Panc1 (cell line): ENCODE results near the gene ABCA6. TPM values are rescaled to one million over a fixed set of nuclear protein-coding genes. Genes with fewer than 3 reads are reported as not detected.

Experiments
- ATAC-seq: fragments of 200-7000 bp; cut with Tn5 transposase; 2 replicates; pipeline ENCODE4 v1.9.1; 2020; ENCODE audit warnings: mild to moderate bottlenecking, moderate library complexity
- BruUV-seq: library from RNA; stranded (reverse); fragments of 400-500 nt; replicated peaks from 2 replicates; lab custom pipeline; 2021; lab: Mats Ljungman, UMichigan
- CTCF ChIA-PET: fragments of 300-600 bp; sonication (Branson Sonifier 250); formaldehyde crosslinking; loops from one replicate; lab custom pipeline; 2022; ENCODE audit warnings: antibody characterized with exemption; lab: Charles Lee
- POLR2A ChIA-PET: fragments of 300-600 bp; sonication (Branson Sonifier 250); formaldehyde crosslinking; loops from one replicate; lab custom pipeline; 2022; ENCODE audit warnings: antibody characterized with exemption; lab: Charles Lee
- DNase-seq: peaks from one replicate; pipeline ENCODE4 v3.0.0-alpha.2; 2010; ENCODE audit warnings: low read depth, low spot score
- H3K27ac ChIP-seq: 2 replicates; pipeline ENCODE4 v1.5.1; 2011; ENCODE audit warnings: mild to moderate bottlenecking, low read length, inconsistent platforms
- H3K27me3 ChIP-seq: fragments of 200-500 bp; sonication (Bioruptor generic); 2 replicates; pipeline ENCODE4 v1.6.0; 2014; ENCODE audit warnings: low read length, inconsistent platforms; ENCODE audit not compliant: control insufficient read depth, insufficient read depth
- H3K36me3 ChIP-seq: fragments of 200-500 bp; sonication (Bioruptor generic); 2 replicates; pipeline ENCODE4 v1.5.1; 2014; ENCODE audit warnings: inconsistent platforms, mild to moderate bottlenecking, low read length, moderate library complexity; ENCODE audit not compliant: control insufficient read depth, insufficient read depth
- H3K4me1 ChIP-seq: 2 replicates; pipeline ENCODE4 v1.5.1; 2011; ENCODE audit warnings: inconsistent platforms, mild to moderate bottlenecking, low read length, moderate library complexity; ENCODE audit not compliant: control insufficient read depth, insufficient read depth
- H3K4me3 ChIP-seq, 2 experiments: 2 replicates each; pipeline ENCODE4 v1.5.1; 2011 to 2012; ENCODE audit warnings: low read depth in 2 of 2, low read length in 2 of 2, mild to moderate bottlenecking in 2 of 2, inconsistent platforms in 1 of 2, moderate library complexity in 1 of 2
- H3K9me3 ChIP-seq: fragments of 200-500 bp; sonication (Bioruptor generic); 2 replicates; pipeline ENCODE4 v1.5.1; 2014; ENCODE audit warnings: low read depth, mild to moderate bottlenecking, inconsistent platforms, low read length, moderate library complexity; ENCODE audit not compliant: control insufficient read depth, insufficient read depth
- CTCF ChIP-seq: fragments of 450-650 bp; IDR thresholded peaks from 2 replicates; pipeline ENCODE4 v1.5.1; 2017; ENCODE audit warnings: mild to moderate bottlenecking
- POLR2AphosphoS5 ChIP-seq: IDR thresholded peaks from 2 replicates; pipeline ENCODE4 v1.6.1; 2012; ENCODE audit warnings: mild to moderate bottlenecking, low read depth, low read length, moderate library complexity
- REST ChIP-seq, 2 experiments: IDR thresholded peaks; 2 replicates each; pipeline ENCODE4 v1.6.1; 2011 to 2012; ENCODE audit warnings: low read depth in 2 of 2, control low read depth in 1 of 2, low read length in 1 of 2, mild to moderate bottlenecking in 1 of 2, moderate library complexity in 1 of 2; ENCODE audit not compliant: insufficient read depth in 1 of 2
- SIN3A ChIP-seq: IDR thresholded peaks from 2 replicates; pipeline ENCODE4 v1.6.1; 2012; ENCODE audit warnings: low read depth, mild to moderate bottlenecking, low read length, moderate library complexity, borderline replicate concordance; ENCODE audit not compliant: insufficient read depth
- TCF7L2 ChIP-seq: IDR thresholded peaks from 2 replicates; pipeline ENCODE4 v1.6.1; 2011; ENCODE audit warnings: mild to moderate bottlenecking, low read depth, low read length, inconsistent platforms
- in situ Hi-C: cut with HindIII; loops from 2 replicates; pipeline ENCODE4 v1.10.0; 2016; ENCODE audit warnings: low sequenced_read_pairs, low pct_unique_long_range_greater_than_20kb
- intact Hi-C: fragments of 100-400 bp; cut with micrococcal nuclease; formaldehyde crosslinking; loops from one replicate; pipeline ENCODE4 v1.10.0; 2022; ENCODE audit not compliant: unreplicated experiment
- total RNA-seq: library from RNA; stranded (reverse); gene quantifications from one replicate; pipeline ENCODE4 v1.2.1, GENCODE V29; 2021; ENCODE audit not compliant: unreplicated experiment

The ABCA6 gene
- total RNA-seq, 1 experiment from 2014 or later = 0.46 TPM

GRCh38 chr17:69143151-69143550 lies 1.5 kb upstream of the ABCA6 start:
- in situ Hi-C loops = no loop called here
- DNase-seq = no peak
- no TSS peak for BruUV-seq
- H3K4me3 ChIP-seq = no peak overlapping the region
- H3K36me3 ChIP-seq = no peaks in the 10 kb centered on the region
- CTCF ChIA-PET = no interaction called here
- H3K4me1 ChIP-seq = no peaks in the 10 kb centered on the region
- no peak overlapping the region for H3K27ac ChIP-seq
- intact Hi-C loops = no loop called here
- H3K27me3 ChIP-seq = no peaks in the 10 kb centered on the region
- no peaks in the 10 kb centered on the region for H3K9me3 ChIP-seq
- POLR2A ChIA-PET = interaction anchor here (0.5 kb wide), 1 partner anchor 414 kb away, joined by 4 read pairs; no protein-coding TSS in a partner anchor
- no peak for TF ChIP-seq SIN3A
- TF ChIP-seq REST (IDR thresholded peaks at IDR 0.05; ENCODE audit: insufficient read depth in 1 of 2, low read depth in 2 of 2, low read length in 1 of 2) = no peak
- TF ChIP-seq CTCF = no peak
- TF ChIP-seq TCF7L2 = no peak
- no peak for TF ChIP-seq POLR2AphosphoS5
- no peak for ATAC-seq

GRCh38 chr17:69142175-69142802 lies 594 bp upstream of the ABCA6 start:
- ChIA-PET CTCF (no interaction called here), POLR2A (no interaction called here)
- H3K36me3 ChIP-seq = no peaks in the 10 kb centered on the region
- TF ChIP-seq SIN3A (no peak), CTCF (no peak), POLR2AphosphoS5 (no peak), TCF7L2 (no peak), REST (IDR thresholded peaks at IDR 0.05; ENCODE audit: insufficient read depth in 1 of 2, low read depth in 2 of 2, low read length in 1 of 2) (no peak)
- BruUV-seq = no TSS peak
- in situ Hi-C loops = no loop called here
- ATAC-seq (no peak), DNase-seq (no peak)
- H3K27ac ChIP-seq = no peak overlapping the region
- no peak overlapping the region for H3K4me3 ChIP-seq
- H3K9me3 ChIP-seq = no peaks in the 10 kb centered on the region
- H3K27me3 ChIP-seq = no peaks in the 10 kb centered on the region
- H3K4me1 ChIP-seq = no peaks in the 10 kb centered on the region
- intact Hi-C loops = no loop called here
